Hepatocyte (in vitro differentiated cells): Measurements from ENCODE around the gene TBC1D24. TPM values are rescaled to one million over a fixed set of nuclear protein-coding genes. Genes with fewer than 3 reads are reported as not detected.
A peak's percentile ranks its signal among the peaks of the same experiment; 100 is the strongest.

Experiments used
- DNase-seq: peaks from one replicate; pipeline ENCODE4 v3.0.0-alpha.2; 2016; ENCODE audit warnings: low spot score
- H2AFZ ChIP-seq: fragments of 200-600 bp; sonication (generic); 2 replicates; pipeline ENCODE4 v1.6.0; 2016; ENCODE audit warnings: antibody characterized with exemption, mild to moderate bottlenecking
- H3K27ac ChIP-seq: fragments of 200-600 bp; sonication (generic); 2 replicates; pipeline ENCODE4 v1.5.1; 2016; ENCODE audit warnings: mild to moderate bottlenecking
- H3K27me3 ChIP-seq: fragments of 200-600 bp; sonication (generic); 2 replicates; pipeline ENCODE4 v1.6.1; 2016
- H3K36me3 ChIP-seq: fragments of 200-600 bp; sonication (generic); replicated peaks from 2 replicates; pipeline ENCODE4 v1.5.1; 2016; ENCODE audit warnings: low read depth; ENCODE audit not compliant: insufficient read depth
- H3K4me1 ChIP-seq: fragments of 200-600 bp; sonication (generic); 2 replicates; pipeline ENCODE4 v1.5.1; 2016; ENCODE audit warnings: mild to moderate bottlenecking, moderate library complexity; ENCODE audit not compliant: insufficient read depth
- H3K4me2 ChIP-seq: fragments of 200-600 bp; sonication (generic); 2 replicates; pipeline ENCODE4 v1.6.0; 2016
- H3K4me3 ChIP-seq: fragments of 200-600 bp; sonication (generic); 2 replicates; pipeline ENCODE4 v1.5.1; 2016; ENCODE audit warnings: mild to moderate bottlenecking
- H3K79me2 ChIP-seq: fragments of 200-600 bp; sonication (generic); 2 replicates; pipeline ENCODE4 v1.6.0; 2017; ENCODE audit warnings: mild to moderate bottlenecking
- H3K9me2 ChIP-seq: fragments of 200-600 bp; sonication (generic); replicated peaks from 2 replicates; pipeline ENCODE4 v1.6.0; 2017; ENCODE audit warnings: mild to moderate bottlenecking; ENCODE audit not compliant: insufficient read depth
- H3K9me3 ChIP-seq: fragments of 200-600 bp; sonication (generic); 2 replicates; pipeline ENCODE4 v1.5.1; 2016; ENCODE audit warnings: low read depth, mild to moderate bottlenecking
- H4K20me1 ChIP-seq: fragments of 200-600 bp; sonication (generic); 2 replicates; pipeline ENCODE4 v1.6.0; 2016; ENCODE audit warnings: mild to moderate bottlenecking; ENCODE audit not compliant: insufficient read depth, poor library complexity, severe bottlenecking
- EZH2 ChIP-seq: fragments of 200-600 bp; sonication (generic); IDR thresholded peaks from 2 replicates; pipeline ENCODE4 v1.6.1; 2016; ENCODE audit warnings: antibody characterized with exemption, mild to moderate bottlenecking, borderline replicate concordance
- EZH2phosphoT487 ChIP-seq: fragments of 200-600 bp; sonication (generic); IDR thresholded peaks from one replicate; pipeline ENCODE4 v1.6.1; 2018; ENCODE audit warnings: antibody characterized with exemption, mild to moderate bottlenecking, low read depth, moderate library complexity; ENCODE audit not compliant: unreplicated experiment, severe bottlenecking
- WGBS: methylation state at CpG from one replicate; pipeline ENCODE4 v1.1.6; 2016; ENCODE audit warnings: low lambda C conversion rate; ENCODE audit errors: missing lambda C conversion rate; 5-methylcytosine and 5-hydroxymethylcytosine counted together
- polyA plus RNA-seq: library from polyadenylated mRNA; unstranded; fragments of >200 nt; fragmentation: Nextera tagmentation; extraction: Ambion mirVana; gene quantifications from 2 replicates; pipeline ENCODE4 v1.2.1, GENCODE V29; 2016
- total RNA-seq: library from RNA; depleted of rRNA; stranded (reverse); fragments of >200 nt; gene quantifications from 2 replicates; pipeline ENCODE4 v1.2.3, GENCODE V29; 2014
- TF ChIP-seq, protein P1 (sequence below): fragments of 200-600 bp; sonication (generic); IDR thresholded peaks from 2 replicates; pipeline ENCODE4 v1.5.1; 2016; ENCODE audit warnings: antibody characterized with exemption, mild to moderate bottlenecking; ENCODE audit not compliant: poor library complexity

The TBC1D24 gene
- total and polyA plus RNA-seq, 2 experiments from 2014 or later = 8.3 to 13.6 TPM

GRCh38 chr16:2518823-2519710, 44.1 kb downstream of the TBC1D24 start:
- WGBS = 94% methylated on average over 37 of the region's 39 CpGs
- no peak overlapping the region for H3K4me3 ChIP-seq
- H3K9me3 ChIP-seq = no peaks in the 10 kb centered on the region
- DNase-seq = no peak
- H3K79me2 ChIP-seq = peaks cover 90% of the 10 kb centered on the region
- peak overlapping the region; percentile 98 for H3K4me2 ChIP-seq
- no peak overlapping the region for H2AFZ ChIP-seq
- H3K27ac ChIP-seq = peak overlapping the region; percentile 59
- no peaks in the 10 kb centered on the region for H3K9me2 ChIP-seq
- H3K36me3 ChIP-seq = no peaks in the 10 kb centered on the region
- peaks cover 62% of the 10 kb centered on the region for H4K20me1 ChIP-seq
- H3K4me1 ChIP-seq = peaks cover 41% of the 10 kb centered on the region
- TF ChIP-seq EZH2 (no peak), EZH2phosphoT487 (no peak)
- TF ChIP-seq, protein P1, sequence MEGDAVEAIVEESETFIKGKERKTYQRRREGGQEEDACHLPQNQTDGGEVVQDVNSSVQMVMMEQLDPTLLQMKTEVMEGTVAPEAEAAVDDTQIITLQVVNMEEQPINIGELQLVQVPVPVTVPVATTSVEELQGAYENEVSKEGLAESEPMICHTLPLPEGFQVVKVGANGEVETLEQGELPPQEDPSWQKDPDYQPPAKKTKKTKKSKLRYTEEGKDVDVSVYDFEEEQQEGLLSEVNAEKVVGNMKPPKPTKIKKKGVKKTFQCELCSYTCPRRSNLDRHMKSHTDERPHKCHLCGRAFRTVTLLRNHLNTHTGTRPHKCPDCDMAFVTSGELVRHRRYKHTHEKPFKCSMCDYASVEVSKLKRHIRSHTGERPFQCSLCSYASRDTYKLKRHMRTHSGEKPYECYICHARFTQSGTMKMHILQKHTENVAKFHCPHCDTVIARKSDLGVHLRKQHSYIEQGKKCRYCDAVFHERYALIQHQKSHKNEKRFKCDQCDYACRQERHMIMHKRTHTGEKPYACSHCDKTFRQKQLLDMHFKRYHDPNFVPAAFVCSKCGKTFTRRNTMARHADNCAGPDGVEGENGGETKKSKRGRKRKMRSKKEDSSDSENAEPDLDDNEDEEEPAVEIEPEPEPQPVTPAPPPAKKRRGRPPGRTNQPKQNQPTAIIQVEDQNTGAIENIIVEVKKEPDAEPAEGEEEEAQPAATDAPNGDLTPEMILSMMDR = no peak
- no peaks in the 10 kb centered on the region for H3K27me3 ChIP-seq

- DNase-seq = no peak
- WGBS = 61% methylated on average over 22 of the region's 22 CpGs
- Histone ChIP-seq H3K27me3 (no peaks in the 10 kb centered on the region), H2AFZ (no peak overlapping the region), H3K9me2 (no peaks in the 10 kb centered on the region), H3K27ac (peak overlapping the region; percentile 59), H3K79me2 (peaks cover 83% of the 10 kb centered on the region), H3K9me3 (no peaks in the 10 kb centered on the region), H3K36me3 (no peaks in the 10 kb centered on the region), H3K4me1 (peaks cover 46% of the 10 kb centered on the region), H3K4me2 (peak overlapping the region; percentile 95), H3K4me3 (no peak overlapping the region), H4K20me1 (peaks cover 58% of the 10 kb centered on the region)
- TF ChIP-seq EZH2 (no peak), EZH2phosphoT487 (no peak)
- TF ChIP-seq, protein P1 = no peak
Measured at GRCh38 chr16:2519711-2520080, 44.8 kb downstream of the TBC1D24 start.

DNA sequence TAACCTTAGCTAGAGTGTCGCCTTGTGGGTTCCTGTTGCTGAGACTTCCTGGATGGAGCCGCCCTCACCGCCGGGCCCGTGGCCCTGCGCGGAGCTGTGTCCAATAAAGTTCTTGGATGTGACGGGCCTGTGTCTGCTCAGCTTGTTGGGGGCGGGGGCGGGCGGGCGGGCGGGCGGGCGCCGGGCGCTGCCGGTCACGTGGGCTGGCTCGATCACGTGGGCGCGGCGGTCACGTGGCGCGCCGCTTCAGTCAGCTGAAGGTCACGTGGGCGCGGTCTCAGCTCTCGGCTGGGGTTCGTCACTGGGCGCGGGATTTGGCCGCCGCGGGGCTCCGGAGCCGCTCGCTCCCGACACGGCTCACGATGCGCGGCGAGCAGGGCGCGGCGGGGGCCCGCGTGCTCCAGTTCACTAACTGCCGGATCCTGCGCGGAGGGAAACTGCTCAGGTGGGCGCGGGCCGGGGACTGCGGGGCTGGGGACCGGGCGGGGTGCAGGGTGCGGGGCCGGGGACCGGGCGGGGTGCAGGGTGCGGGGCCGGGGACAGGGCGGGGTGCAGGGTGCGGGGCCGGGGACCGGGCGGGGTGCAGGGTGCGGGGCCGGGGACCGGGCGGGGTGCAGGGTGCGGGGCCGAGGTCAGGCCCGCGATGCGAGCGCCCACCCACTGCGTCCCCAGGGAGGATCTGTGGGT, 45.3 kb downstream of the TBC1D24 start, which contains the start of gene AMDHD2:
Gene AMDHD2, plus strand, starts transcription at position 275 of the 687 bp plus-strand sequence. Its CDS starts 88 bp downstream, at position 363.
- Histone ChIP-seq H3K9me2 (no peaks in the 10 kb centered on the region), H3K27me3 (no peaks in the 10 kb centered on the region), H4K20me1 (peaks cover 52% of the 10 kb centered on the region), H3K4me1 (peaks cover 51% of the 10 kb centered on the region), H3K4me3 (peak within 1 kb of the TSS; percentile 49), H3K79me2 (peaks cover 78% of the 10 kb centered on the region), H2AFZ (no peak within 1 kb of the TSS), H3K27ac (peak within 1 kb of the TSS; percentile 81), H3K36me3 (no peaks in the 10 kb centered on the region), H3K4me2 (peak within 1 kb of the TSS; percentile 95), H3K9me3 (no peaks in the 10 kb centered on the region)
- no peak for TF ChIP-seq EZH2phosphoT487
- no peak for TF ChIP-seq EZH2
- TF ChIP-seq, protein P1 = no peak
- WGBS = 2% methylated on average over 32 of the region's 83 CpGs
- peak; percentile 98 for DNase-seq
